Activated naive CD4-positive, alpha-beta T cell treated with anti-CD3 and anti-CD28 coated beads for 36 hours (primary cell): ENCODE results near the gene FBXW11. TPM values are rescaled to one million over a fixed set of nuclear protein-coding genes. Genes with fewer than 3 reads are reported as not detected.

Experiments
- CTCF ChIA-PET: fragments of 350-600 bp; sonication (Branson Sonifier 250); formaldehyde crosslinking; loops from one replicate; lab custom pipeline; 2021; ENCODE audit warnings: antibody characterized with exemption; lab: Charles Lee
- DNase-seq: peaks from one replicate; pipeline ENCODE4 v3.0.0-alpha.2; 2020
- H3K27ac Mint-ChIP-seq: one replicate; pipeline ENCODE4 v1.8.0; 2021; ENCODE audit warnings: mild to moderate bottlenecking, mixed read lengths
- H3K27me3 Mint-ChIP-seq: one replicate; pipeline ENCODE4 v1.8.0; 2021; ENCODE audit warnings: low read depth, mixed read lengths
- H3K36me3 Mint-ChIP-seq: one replicate; pipeline ENCODE4 v1.8.0; 2021; ENCODE audit warnings: low read depth, mixed read lengths
- H3K4me1 Mint-ChIP-seq: one replicate; pipeline ENCODE4 v1.8.0; 2021; ENCODE audit warnings: low read depth, mixed read lengths
- H3K4me3 Mint-ChIP-seq: one replicate; pipeline ENCODE4 v1.8.0; 2021; ENCODE audit warnings: mild to moderate bottlenecking, moderate library complexity, mixed read lengths
- H3K9me3 Mint-ChIP-seq: one replicate; pipeline ENCODE4 v1.8.0; 2021; ENCODE audit warnings: mixed read lengths
- intact Hi-C: fragments of 100-400 bp; cut with micrococcal nuclease; formaldehyde crosslinking; loops from one replicate; pipeline ENCODE4 v1.15.1; 2023
- total RNA-seq, 2 experiments: library from RNA; stranded (reverse); gene quantifications; one replicate each; pipeline ENCODE4 v1.2.3, GENCODE V29; 2021

FBXW11 gene
- 10 to 100 TPM; 32.8 to 35.5 TPM for total RNA-seq

DNA sequence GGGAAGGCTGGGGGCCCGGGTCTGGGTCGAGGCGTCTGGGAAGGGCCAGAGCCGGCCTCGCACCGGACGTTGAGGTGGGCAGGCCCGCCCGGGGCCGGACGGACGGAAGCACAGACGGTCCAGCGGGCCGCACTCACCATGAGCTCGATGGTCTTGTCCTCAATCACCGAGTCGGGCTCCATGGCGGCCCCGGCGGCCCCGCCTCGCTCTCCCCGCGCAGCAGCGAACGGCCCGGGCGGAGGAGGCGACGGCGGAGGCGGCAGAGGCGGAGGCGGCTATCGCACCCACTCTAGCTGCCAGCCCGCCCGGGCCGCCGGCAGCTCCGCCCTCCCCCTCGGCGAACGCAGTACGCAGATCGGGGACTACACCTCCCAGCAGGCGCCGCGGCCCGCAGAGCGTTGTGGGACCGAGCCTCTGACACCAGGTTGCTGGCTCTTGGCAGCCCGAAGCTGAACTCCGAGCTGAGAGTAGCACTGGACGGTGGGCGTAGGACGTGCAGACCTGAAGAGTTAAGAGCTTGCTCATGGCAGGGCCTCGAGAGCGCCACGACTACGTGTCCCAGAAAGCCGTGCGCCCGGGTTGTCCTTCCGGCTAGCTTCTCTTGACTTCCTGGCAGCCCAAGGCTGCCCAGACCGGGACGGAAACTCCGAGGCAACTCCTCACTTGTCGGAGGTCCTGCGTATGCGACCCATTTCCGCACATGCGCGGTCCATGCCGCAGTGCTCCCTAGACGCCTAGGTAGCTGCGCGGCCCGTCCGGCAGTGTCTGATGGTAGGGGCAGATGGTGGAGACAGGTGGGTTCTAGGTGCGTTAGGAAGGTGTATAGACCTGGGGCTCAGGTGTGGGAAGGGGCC, at the start of gene FBXW11:
TSS of gene FBXW11 (minus strand) at position 318 of the 854 bp plus-strand sequence. CDS start at position 182, 136 bp downstream.
- intact Hi-C loops = loop anchor here (1.0 to 5.0 kb wide), 9 partner anchors 21 to 1674 kb away; partner anchors contain the start of genes NPM1, STK10 and UBTD2
- CTCF ChIA-PET = interaction anchor here (0.6 to 6.3 kb wide), 18 partner anchors 28 to 287 kb away, joined by 3 to 61 read pairs (median 4); partner anchors contain the start of genes STK10 and UBTD2

DNA sequence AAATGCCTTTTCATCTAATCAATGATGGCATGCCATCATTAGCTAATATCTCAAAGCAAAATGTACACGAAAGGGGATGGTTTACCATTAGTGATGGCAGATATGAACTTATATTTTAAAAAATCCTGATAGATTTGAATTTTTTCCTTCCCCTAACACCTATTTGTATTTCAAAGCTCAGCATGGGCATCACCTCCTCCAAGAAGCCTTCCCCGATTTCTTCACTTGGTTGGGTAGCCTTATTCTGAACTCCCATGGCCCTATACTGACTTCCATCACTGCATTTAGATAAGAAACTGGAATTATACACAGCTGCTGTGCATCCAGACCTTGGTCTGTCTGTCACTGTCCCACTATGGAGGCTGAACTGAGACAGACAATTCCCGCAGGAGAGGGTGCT, 49.6 kb upstream of the FBXW11 start:
- no peak overlapping the region for H3K27ac Mint-ChIP-seq
- no peaks in the 10 kb centered on the region for H3K27me3 Mint-ChIP-seq
- DNase-seq = no peak
- H3K4me3 Mint-ChIP-seq = no peak overlapping the region
- H3K36me3 Mint-ChIP-seq = peaks cover 15% of the 10 kb centered on the region
- CTCF ChIA-PET = interaction anchor here (0.6 to 5.4 kb wide), 4 partner anchors 135 to 574 kb away, joined by 3 to 60 read pairs (median 4); no protein-coding TSS in a partner anchor
- no peaks in the 10 kb centered on the region for H3K9me3 Mint-ChIP-seq
- intact Hi-C loops = no loop called here
- H3K4me1 Mint-ChIP-seq = peaks cover 2% of the 10 kb centered on the region

More for the DNA sequence above, at the start of gene FBXW11:
- H3K4me1 Mint-ChIP-seq = peaks cover 46% of the 10 kb centered on the region
- H3K27me3 Mint-ChIP-seq = no peaks in the 10 kb centered on the region
- no peaks in the 10 kb centered on the region for H3K9me3 Mint-ChIP-seq
- peak within 1 kb of the TSS; percentile 99 for H3K27ac Mint-ChIP-seq
- DNase-seq = peak; percentile 96
- H3K4me3 Mint-ChIP-seq = peak within 1 kb of the TSS; percentile 96
- H3K36me3 Mint-ChIP-seq = peaks cover 6% of the 10 kb centered on the region

DNA sequence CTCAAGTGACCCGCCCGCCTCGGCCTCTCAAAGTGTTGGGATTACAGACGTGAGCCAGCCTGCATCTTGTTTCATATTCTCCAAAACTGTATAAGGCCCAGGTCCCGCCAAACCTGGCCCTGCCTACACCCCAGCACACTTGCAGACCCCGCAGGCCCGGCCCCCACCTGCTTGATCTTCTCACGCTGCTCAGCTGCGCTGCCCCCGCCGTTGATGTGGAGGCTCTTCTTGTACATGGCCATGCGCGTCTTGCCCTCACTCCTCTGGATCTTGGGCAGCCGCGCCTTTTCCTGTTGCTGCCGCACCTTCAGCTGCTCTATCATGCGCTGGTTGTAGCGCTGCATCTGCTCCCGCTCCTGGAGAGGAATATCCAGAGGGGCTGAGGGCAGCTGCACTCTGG, 49.0 kb upstream of the FBXW11 start:
- Mint-ChIP-seq H3K27me3 (no peaks in the 10 kb centered on the region), H3K4me1 (no peaks in the 10 kb centered on the region), H3K9me3 (no peaks in the 10 kb centered on the region), H3K27ac (no peak overlapping the region), H3K36me3 (peaks cover 19% of the 10 kb centered on the region), H3K4me3 (no peak overlapping the region)
- CTCF ChIA-PET = interaction anchor here (1.4 to 2.4 kb wide), 3 partner anchors 8 to 144 kb away, joined by 4 to 8 read pairs (median 5); no protein-coding TSS in a partner anchor
- intact Hi-C loops = no loop called here
- DNase-seq = no peak

DNA sequence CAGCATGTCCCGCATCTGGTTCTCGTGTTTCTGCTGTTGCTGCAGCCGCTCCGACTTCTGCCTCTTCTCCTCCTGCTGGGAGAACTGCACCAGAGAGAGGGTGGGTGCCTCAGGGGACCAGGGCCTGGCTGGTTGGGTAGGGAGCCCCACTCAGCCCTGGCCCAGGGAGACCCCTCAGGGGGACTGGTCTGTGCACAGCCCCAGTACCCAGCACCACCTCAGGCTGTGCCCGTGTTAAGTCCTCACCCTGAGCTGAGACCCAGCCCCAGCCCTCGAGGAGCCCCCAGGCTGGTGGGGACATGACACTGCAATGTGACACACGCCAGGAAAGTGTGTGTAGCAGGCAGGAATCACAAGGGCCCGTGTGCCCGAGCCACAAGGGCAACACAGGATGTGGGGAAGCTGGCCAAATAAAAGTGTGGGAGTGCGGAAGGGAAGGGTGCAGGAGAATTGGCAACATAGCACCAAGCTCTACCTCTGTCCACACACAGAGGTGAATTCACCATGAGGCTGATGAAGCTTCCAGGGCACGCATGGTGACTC, 48.2 kb upstream of the FBXW11 start:
- no peak overlapping the region for H3K27ac Mint-ChIP-seq
- H3K4me3 Mint-ChIP-seq = no peak overlapping the region

DNA sequence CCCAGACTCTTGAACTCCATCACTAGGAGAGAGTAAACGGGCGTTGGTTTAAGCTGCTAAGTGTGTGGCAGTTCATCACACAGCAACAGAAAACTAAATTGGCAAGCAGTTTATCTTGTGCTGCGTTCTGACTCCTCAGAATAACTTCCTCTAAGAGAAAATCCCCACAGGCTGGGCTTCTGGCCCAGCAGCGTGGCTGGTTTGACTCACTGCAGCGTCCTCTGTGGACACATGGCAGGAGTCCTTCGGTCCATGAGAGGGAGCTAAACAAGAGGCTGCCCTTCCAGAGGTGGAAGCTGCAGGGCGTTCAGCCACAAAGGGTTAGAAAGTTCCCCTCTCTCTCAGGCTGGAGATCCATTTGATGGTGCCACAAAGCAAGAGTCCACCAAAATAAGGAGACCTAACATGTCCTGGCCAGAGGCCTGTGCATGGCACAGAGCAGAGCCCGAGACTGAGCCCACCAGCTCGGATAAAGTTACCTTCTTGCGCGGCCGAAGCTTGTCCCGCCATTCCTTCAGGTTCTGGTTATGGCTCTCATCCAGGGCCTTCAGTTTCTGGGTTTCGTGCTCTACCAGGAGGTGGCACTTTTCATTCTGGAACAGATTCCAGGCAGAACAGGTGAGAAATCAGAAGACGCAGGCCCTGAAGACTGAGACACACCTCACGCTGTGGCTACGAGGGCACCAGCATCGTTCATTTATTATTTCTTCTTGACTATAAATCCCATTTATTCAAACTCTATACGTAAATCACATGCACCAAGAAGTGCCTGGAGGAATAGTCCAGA, 46.2 kb upstream of the FBXW11 start:
- intact Hi-C loops = no loop called here
- CTCF ChIA-PET = interaction anchor here (0.8 to 0.9 kb wide), 2 partner anchors 28 to 136 kb away, joined by 4 to 5 read pairs; partner anchors contain the start of gene STK10
- Mint-ChIP-seq H3K27me3 (no peaks in the 10 kb centered on the region), H3K36me3 (peaks cover 30% of the 10 kb centered on the region), H3K4me3 (no peak overlapping the region), H3K4me1 (peaks cover 4% of the 10 kb centered on the region), H3K9me3 (no peaks in the 10 kb centered on the region), H3K27ac (no peak overlapping the region)
- no peak for DNase-seq

More for the DNA sequence above, 48.2 kb upstream of the FBXW11 start:
- H3K4me1 Mint-ChIP-seq = no peaks in the 10 kb centered on the region
- intact Hi-C loops = no loop called here
- no peaks in the 10 kb centered on the region for H3K27me3 Mint-ChIP-seq
- H3K36me3 Mint-ChIP-seq = peaks cover 22% of the 10 kb centered on the region
- no peak for DNase-seq
- no peaks in the 10 kb centered on the region for H3K9me3 Mint-ChIP-seq
- CTCF ChIA-PET = interaction anchor here (1.4 to 2.4 kb wide), 3 partner anchors 9 to 143 kb away, joined by 4 to 8 read pairs (median 5); no protein-coding TSS in a partner anchor

DNA sequence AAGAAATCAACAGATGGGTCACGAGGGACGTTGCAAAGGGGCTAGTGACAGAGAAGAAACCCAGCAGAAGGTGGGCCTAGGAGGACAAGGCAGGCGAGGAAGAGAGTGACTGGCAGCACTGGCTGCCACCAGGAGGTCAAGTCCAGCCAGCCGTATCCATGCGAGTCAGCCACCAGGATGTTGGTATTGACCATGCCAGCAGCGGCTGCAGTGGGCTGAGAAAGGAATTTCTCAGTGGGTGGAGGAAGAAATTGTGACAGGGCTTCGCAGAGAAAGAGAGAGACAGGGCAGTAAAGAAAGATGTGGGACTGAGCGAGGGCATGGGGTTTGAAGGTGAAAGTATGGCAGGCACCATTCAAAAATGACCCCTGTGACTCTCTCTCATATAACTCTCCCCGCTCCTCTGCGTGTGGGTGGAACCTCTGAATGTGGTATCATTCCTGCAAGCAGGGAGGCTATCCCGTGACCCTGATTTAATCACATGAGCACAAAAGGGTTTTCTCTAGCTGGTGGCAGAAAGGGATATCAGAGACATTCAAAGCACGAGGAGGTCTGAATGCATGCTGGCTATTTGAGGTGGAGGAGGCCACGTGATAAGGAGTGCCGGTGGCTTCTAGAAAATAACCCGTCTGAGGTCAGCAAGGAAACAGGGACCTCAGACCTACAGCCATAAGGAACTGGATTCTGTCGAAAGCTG, 45.4 kb upstream of the FBXW11 start:
- Mint-ChIP-seq H3K27me3 (no peaks in the 10 kb centered on the region), H3K27ac (no peak overlapping the region), H3K4me1 (peaks cover 11% of the 10 kb centered on the region), H3K4me3 (no peak overlapping the region), H3K36me3 (peaks cover 26% of the 10 kb centered on the region), H3K9me3 (no peaks in the 10 kb centered on the region)
- DNase-seq = no peak
- CTCF ChIA-PET = interaction anchor here (0.7 to 0.8 kb wide), 3 partner anchors 9 to 136 kb away, joined by 3 to 4 read pairs (median 3); partner anchors contain the start of gene STK10
- intact Hi-C loops = no loop called here

DNA sequence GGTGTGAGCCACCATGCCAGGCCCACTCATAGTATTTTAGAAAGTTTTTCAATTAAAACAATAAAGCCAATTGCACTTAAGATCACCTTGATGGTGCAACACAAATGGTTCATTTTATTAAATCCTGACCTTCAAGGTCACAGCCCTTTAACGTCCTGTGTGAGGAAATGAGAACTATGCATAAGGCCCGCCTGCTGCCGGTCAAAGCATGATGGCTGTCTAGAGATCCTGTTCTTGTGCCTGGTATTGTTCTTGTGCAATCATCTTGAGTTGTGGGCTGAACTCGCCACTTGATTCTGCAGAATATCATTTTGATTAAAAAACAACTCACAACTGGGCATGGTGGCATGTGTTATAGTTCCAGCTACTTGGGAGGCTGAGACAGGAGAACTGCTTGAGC, 43.6 kb upstream of the FBXW11 start:
- Mint-ChIP-seq H3K4me3 (no peak overlapping the region), H3K36me3 (peaks cover 26% of the 10 kb centered on the region), H3K27ac (no peak overlapping the region), H3K4me1 (peaks cover 11% of the 10 kb centered on the region), H3K27me3 (no peaks in the 10 kb centered on the region), H3K9me3 (no peaks in the 10 kb centered on the region)
- CTCF ChIA-PET = interaction anchor here (0.6 to 1.5 kb wide), 3 partner anchors 9 to 206 kb away, joined by 3 to 4 read pairs (median 3); no protein-coding TSS in a partner anchor
- intact Hi-C loops = no loop called here
- DNase-seq = no peak

DNA sequence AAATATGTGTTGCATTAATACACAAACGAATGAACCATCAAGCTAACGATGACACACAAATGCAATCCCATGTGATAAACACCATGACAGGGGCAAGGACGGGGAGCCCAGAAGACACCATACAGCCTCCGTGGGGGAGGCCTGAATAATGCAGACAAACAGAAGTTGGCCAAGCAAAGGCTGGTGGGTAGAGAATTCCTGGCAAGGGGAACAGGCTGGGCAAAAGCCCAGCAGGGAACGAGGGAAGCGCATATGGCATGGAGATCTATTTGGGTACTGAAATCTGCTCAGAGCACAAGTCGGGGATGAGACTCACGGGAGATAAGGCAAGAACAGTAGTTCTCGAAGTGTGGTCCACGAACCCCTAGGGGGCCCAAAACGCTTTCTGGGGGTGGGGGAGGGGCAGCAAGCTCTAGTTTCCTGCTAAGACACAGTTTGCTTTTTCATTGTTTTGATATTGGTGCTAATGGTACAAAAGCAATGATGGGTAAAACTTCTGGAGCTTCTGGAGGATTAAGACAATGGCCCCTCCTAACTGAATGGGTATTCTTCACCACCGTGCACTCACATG, 42.9 kb upstream of the FBXW11 start:
- peak overlapping the region; percentile 82 for H3K27ac Mint-ChIP-seq
- no peak for DNase-seq
- H3K4me1 Mint-ChIP-seq = peaks cover 11% of the 10 kb centered on the region
- CTCF ChIA-PET = no interaction called here
- no peak overlapping the region for H3K4me3 Mint-ChIP-seq
- H3K9me3 Mint-ChIP-seq = no peaks in the 10 kb centered on the region
- intact Hi-C loops = no loop called here
- peaks cover 28% of the 10 kb centered on the region for H3K36me3 Mint-ChIP-seq
- H3K27me3 Mint-ChIP-seq = no peaks in the 10 kb centered on the region

DNA sequence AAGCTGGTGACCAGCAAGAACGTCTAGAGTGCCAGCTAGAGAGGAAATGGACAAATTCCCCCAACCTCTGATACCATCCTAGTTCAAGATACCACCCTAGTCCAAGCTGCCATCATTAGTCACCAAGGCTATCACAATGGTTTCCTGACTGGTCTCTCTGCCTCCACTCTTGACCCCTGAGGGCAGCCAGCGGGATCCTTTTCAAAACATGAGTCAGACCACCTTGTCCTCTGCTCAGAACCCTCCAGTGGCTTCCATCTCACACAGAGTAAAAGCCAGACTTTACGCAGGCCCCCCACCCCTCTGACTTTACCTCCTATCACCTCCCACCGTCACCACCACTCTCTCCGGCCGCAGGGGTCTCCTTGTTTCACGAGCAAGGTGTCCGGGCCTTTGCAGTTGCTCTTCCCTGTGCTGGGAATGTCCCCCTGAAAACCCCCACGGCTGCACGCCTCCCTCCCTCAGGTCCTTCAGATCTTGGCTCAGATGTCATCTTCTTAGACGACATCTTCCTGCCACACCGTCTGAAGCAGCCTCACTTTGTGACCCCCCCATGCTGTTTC, 42.2 kb upstream of the FBXW11 start:
- no peak for DNase-seq
- Mint-ChIP-seq H3K9me3 (no peaks in the 10 kb centered on the region), H3K4me1 (peaks cover 11% of the 10 kb centered on the region), H3K27me3 (no peaks in the 10 kb centered on the region), H3K27ac (peak overlapping the region; percentile 82), H3K36me3 (peaks cover 30% of the 10 kb centered on the region), H3K4me3 (no peak overlapping the region)
- CTCF ChIA-PET = interaction anchor here (1.1 to 2.2 kb wide), 4 partner anchors 9 to 137 kb away, joined by 4 to 10 read pairs (median 7); no protein-coding TSS in a partner anchor
- intact Hi-C loops = no loop called here

DNA sequence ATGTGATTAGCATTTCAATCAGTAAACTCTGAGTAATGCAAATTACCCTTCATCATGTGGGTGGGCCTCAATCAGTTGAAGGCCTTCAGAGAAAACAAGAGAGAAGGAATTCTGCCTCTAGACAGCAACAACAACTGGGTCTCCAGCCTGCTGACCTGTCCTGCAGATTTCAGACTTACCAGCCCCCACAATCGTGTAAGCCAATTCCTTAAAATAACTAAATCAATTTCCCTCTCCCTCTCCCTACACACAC, 41.7 kb upstream of the FBXW11 start:
- no peak for DNase-seq
- CTCF ChIA-PET = interaction anchor here (1.1 to 2.2 kb wide), 4 partner anchors 9 to 136 kb away, joined by 4 to 10 read pairs (median 7); no protein-coding TSS in a partner anchor
- H3K27ac Mint-ChIP-seq = peak overlapping the region; percentile 40
- H3K27me3 Mint-ChIP-seq = no peaks in the 10 kb centered on the region
- H3K4me1 Mint-ChIP-seq = peaks cover 14% of the 10 kb centered on the region
- peaks cover 32% of the 10 kb centered on the region for H3K36me3 Mint-ChIP-seq
- H3K9me3 Mint-ChIP-seq = no peaks in the 10 kb centered on the region
- no peak overlapping the region for H3K4me3 Mint-ChIP-seq
- intact Hi-C loops = no loop called here

DNA sequence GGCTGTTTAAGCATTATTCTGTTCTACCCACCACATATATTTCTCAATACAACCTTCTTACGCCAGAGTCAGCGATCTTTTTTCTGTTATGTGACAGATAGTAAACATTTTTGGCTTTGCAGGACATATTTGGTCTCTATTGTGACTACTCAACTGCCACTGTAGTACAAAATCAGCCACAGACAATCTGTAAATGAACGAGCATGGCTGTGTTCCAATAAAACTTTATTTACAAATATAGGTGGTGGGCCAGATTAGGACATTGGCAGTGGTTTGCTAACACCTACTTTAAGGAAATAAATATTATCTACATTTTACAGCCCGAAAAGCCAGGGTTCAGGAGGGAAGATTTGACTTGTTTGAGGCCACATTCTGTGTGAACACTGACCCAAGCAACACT, 40.2 kb upstream of the FBXW11 start:
- CTCF ChIA-PET = interaction anchor here (2.2 kb wide), 1 partner anchor 135 kb away, joined by 10 read pairs; no protein-coding TSS in a partner anchor
- H3K4me1 Mint-ChIP-seq = peaks cover 14% of the 10 kb centered on the region
- intact Hi-C loops = no loop called here
- DNase-seq = no peak
- H3K27ac Mint-ChIP-seq = no peak overlapping the region
- H3K9me3 Mint-ChIP-seq = no peaks in the 10 kb centered on the region
- no peak overlapping the region for H3K4me3 Mint-ChIP-seq
- H3K27me3 Mint-ChIP-seq = no peaks in the 10 kb centered on the region
- peaks cover 28% of the 10 kb centered on the region for H3K36me3 Mint-ChIP-seq
